Measurements from ENCODE around the gene NUCKS1.

Gene NUCKS1

DNA sequence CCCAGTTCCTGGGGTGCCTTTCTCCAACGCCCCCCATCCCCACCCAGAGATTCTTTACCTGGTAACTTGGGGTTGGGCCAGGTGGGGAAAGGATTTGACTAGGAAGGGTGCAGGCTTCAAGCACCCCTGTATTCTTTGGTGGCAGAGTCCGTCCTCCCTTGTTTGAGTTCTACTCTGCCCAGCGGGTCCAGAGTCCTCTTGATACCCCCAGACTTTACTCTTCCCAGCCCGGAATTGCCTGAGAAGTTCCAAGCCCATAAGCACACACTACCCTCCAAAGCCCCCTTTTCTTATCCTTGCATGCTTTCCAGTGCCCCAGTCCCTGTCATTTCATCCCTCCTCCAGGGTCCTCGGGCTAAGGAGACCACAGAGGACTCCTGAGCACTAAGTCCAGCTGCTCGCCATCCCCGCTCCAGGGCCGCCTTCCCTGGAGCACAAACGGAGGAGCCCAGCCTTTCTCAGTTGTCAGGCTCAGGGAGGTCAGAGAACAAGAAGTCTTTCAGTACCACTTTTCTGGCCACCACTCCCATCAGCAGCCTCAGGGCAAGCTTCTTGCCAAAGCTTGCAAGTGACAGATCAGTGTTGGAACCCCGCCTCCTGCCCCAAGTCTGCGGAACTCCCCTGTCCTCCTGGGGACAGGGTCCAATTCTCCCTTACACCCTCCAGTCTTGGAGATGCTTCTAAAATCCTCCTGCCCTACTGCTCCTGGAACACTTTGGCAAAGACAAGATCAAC is 81.9 kb downstream of the NUCKS1 start:
- DNase-seq, result no peak

DNA sequence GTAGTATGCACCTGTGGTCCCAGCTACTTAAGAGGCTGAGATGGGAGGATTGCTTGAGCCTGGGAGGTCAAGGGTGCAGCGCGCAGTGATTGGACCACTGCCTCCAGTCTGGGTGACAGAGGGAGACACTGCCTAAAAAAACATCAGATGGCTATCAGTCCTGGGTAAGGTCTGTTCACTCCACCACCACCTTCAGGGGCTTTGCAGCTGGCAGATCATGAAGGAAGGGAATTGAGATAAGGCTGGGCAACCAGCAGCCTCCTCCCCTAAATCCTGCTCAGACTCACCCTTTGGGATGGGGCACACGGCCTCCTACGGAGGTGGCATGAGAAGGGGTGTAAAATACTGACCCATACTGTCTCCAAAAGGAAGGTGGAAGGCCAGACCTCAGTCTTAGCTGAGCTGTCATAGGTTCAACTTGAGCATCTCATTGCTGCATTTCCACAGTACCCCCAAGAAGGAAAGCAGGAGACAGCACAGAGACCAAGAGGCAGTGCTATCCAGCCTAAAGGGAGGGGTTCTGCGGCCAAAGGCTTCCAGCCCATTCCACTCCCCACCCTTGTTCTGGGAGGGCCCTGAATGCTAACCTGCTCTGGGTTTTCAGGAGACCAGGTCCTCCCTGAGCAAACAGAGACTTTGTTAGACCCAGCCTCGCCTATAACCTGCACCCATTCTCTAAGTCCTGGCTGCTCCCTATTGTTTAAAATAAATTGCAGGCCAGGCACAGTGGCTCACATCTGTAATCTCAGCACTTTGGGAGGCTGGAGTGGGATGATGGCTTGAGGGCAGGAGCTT is 83.4 kb downstream of the NUCKS1 start:
- DNase-seq, result no peak

DNA sequence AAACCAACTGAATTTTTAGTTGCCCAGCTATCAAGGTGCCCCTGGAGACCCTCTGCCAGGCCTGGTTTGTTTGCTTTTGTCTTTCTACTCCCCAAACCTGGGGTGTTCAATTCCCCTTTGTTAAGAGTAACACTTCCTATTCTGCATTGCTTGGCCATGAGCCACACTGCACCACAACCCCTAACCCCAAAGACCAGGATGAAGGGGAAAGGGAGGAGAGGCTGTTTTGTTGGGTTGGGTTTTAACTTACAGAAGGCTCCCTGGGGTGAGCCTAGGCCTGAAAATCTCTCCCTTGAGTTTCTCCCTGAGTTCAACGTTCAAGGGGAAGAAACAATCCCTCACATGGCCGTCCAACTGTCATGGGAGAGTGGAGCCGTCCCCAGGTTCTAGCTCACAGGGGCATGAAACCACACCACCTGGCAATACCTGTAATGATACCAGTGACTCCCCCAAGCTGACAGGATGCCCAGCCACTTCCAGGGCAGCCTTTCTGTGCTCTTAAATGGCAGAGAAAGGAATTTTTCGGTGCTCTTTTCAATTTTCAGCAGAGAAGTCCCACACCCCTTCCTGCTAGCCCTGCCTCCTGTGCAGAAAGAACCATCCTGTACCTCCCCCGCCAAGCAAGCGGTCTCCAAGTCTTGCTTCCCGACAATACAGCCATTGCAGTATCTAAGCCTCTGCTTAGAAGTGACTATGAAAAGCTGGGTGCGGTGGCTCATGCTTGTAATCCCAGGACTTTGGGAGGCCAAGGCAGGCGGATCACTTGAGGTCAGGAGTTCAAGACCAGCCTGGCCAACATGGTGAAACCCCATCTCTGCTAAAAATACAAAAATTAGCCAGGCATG is 84.6 kb downstream of the NUCKS1 start:
- DNase-seq, result no peak

DNA sequence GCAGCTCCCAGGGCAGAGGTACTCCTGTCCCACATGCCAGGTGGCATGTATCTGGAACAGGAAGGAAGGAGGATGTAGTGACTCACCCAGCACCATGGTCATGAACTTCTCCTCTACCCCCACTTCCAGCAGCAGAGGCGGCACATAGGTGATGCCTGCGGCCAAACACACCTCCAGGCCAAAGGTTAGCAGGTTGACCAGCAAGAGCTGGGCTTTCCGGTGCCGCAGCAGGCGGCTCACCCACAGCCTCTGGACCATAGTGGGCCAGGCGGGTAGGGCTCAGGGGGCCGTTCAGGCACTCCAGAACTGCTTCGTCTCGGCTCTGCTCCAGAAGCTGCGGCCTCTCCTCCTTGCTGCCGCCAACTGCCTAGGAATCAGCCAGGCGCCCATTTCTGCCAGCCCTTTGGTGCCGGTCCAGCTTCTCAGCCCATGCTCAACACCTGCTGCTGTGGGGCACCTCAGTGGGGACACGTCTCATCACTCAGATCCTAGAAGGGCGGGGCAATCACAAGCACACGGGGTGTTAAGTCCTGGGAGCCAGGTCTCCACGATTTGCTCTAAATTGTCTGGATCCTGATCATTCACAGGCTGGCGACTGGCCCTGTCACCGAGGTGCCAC is 85.5 kb downstream of the NUCKS1 start:
- no peak for DNase-seq

DNA sequence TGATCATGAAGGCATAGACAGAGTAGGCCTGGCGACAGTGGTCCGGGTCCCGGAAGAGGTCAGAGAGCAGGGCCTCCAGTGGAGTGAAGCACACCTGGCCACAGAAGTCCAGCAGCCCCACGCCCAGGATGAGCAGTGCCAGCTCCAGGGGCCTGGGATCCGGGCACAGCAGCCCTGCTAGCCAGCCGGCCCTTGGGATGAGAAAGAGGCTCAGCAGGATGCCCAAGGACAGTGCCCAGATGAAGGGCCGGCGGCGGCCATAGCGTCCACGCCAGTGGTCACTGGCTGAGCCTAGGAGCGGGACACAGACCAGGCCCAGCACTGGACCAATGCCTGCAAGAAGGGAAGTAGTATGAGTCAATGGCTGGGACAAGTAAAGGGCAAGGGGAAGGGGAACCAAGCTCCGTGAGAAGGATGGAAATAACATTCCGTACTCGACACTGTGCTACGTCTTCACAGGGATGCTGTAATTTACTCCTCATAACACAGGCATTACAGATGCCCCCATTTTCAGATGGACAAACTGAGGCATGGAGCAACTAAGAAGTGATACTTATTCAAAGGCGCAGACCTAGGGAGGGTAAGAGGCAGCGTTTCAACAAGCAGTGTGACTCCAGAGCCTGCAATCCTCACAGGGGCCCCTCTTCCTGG is 86.6 kb downstream of the NUCKS1 start:
- DNase-seq, result no peak

All from T-helper 1 cell (primary cell).